GM03348 (cell line): ENCODE measurements around the gene LMF1.
A peak's percentile ranks its signal among the peaks of the same experiment; 100 is the strongest.

Experiments
- DNase-seq: peaks from one replicate; pipeline ENCODE4 v3.0.0; 2012; ENCODE audit warnings: low spot score

Gene LMF1

GRCh38 chr16:970766-971581, at the start of gene LMF1:
Gene LMF1, minus strand, starts transcription at chr16:970984. Its CDS starts 4 bp downstream, at chr16:970980.
- DNase-seq: peak; percentile 100

GRCh38 chr16:1020091-1020399, 49.3 kb upstream of the LMF1 start:
- no peak for DNase-seq

- DNase-seq: peak; percentile 92
These were observed 48.7 kb upstream of the LMF1 start for GRCh38 chr16:1019231-1020090.

- no peak for DNase-seq
These were observed 47.8 kb upstream of the LMF1 start for GRCh38 chr16:1018447-1019198.

GRCh38 chr16:1014771-1015495, 44.1 kb upstream of the LMF1 start:
- DNase-seq: no peak

- DNase-seq: no peak
These were observed 43.4 kb upstream of the LMF1 start for GRCh38 chr16:1014221-1014620.

- DNase-seq: no peak
These were observed 42.8 kb upstream of the LMF1 start for GRCh38 chr16:1013593-1013900.

- DNase-seq: no peak
These were observed 42.2 kb upstream of the LMF1 start for GRCh38 chr16:1012722-1013592.

GRCh38 chr16:1012135-1012534, 41.4 kb upstream of the LMF1 start:
- DNase-seq: no peak

- no peak for DNase-seq
These were observed 40.7 kb upstream of the LMF1 start for GRCh38 chr16:1011316-1012082.

- DNase-seq: no peak
These were observed 40.0 kb upstream of the LMF1 start for GRCh38 chr16:1010815-1011214.

GRCh38 chr16:1010251-1010650, 39.5 kb upstream of the LMF1 start:
- no peak for DNase-seq

- no peak for DNase-seq
These were observed 38.8 kb upstream of the LMF1 start for GRCh38 chr16:1009358-1010150.

GRCh38 chr16:1008085-1008484, 37.3 kb upstream of the LMF1 start:
- no peak for DNase-seq

- no peak for DNase-seq
These were observed 36.6 kb upstream of the LMF1 start for GRCh38 chr16:1007284-1007850.

- DNase-seq: no peak
These were observed 36.0 kb upstream of the LMF1 start for GRCh38 chr16:1006781-1007180.

- DNase-seq: no peak
These were observed 34.5 kb upstream of the LMF1 start for GRCh38 chr16:1005286-1005685.

GRCh38 chr16:1003391-1004347, 32.9 kb upstream of the LMF1 start:
- no peak for DNase-seq
